GM21529 (cell line): Measurements from ENCODE around the gene HOXB4.

Experiments
- ATAC-seq: cut with Tn5 transposase; IDR thresholded peaks from one replicate; pipeline ENCODE4 v1.9.1; 2021; ENCODE audit not compliant: unreplicated experiment

The HOXB4 gene

DNA sequence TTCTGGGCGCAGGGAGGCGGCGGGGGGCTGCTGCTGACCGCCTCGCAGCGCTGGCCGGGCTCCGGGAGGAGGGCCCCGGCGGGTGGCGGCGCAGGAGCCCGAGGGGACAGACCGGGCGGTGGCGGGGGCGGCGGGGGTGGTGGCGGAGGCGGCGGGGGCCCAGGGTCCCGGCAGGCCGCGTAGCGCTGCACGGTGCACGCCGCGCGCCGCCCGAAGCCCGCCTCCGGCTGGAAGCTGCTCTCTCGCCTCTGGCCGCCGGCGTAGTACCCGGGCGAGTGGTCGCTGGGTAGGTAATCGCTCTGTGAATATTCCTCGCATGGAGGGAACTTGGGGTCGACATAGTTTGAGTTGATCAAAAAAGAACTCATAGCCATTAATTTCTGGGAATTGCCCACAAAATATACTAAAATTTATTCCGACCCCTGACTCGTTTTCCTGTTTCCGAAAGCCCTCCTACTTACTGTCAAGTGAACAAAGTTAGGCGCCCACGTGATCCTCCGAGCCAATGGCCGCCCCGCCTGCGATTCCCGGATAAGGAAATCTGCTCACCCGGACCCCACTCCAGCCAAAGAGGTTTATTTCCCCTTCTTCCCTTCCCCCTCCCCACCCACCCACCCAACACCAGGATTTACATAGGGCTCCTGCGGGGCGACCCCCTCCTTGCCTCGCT lies at the start of gene HOXB4:
Gene HOXB4, minus strand, starts transcription at position 405 of the 670 bp plus-strand sequence. Its CDS starts 31 bp downstream, at position 374.
- peak; percentile 60 for ATAC-seq

- no peak for ATAC-seq
These were observed 49.0 kb upstream of the HOXB4 start for GRCh38 chr17:48627118-48627597.

GRCh38 chr17:48626245-48627117 lies 48.3 kb upstream of the HOXB4 start, which contains the start of gene HOXB9:
Gene HOXB9 (minus strand): TSS chr17:48626358. CDS start chr17:48626269, 89 bp downstream.
- no peak for ATAC-seq

GRCh38 chr17:48625495-48626244 lies 47.5 kb upstream of the HOXB4 start:
- ATAC-seq = no peak

GRCh38 chr17:48624544-48625494 lies 46.7 kb upstream of the HOXB4 start:
- no peak for ATAC-seq

DNA sequence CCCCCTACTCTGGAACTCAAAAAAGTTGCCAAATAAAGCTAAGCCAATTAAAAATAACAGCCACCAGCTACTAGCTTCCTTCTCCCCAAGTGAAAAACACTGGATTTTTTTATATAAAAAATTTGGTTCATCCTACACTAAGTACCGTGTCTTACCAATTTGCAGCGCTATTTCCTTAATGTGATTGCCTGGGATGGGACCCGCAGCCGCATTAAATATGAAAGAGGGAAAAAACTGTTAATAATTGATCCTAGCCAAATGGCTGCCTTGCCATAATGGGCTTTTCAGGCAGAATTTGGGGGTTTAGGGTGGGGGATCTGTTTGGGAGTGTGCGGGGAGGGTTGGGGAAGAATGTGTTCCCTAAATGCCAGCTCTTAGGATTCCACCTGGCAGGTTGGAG lies 46.0 kb upstream of the HOXB4 start:
- ATAC-seq = no peak

DNA sequence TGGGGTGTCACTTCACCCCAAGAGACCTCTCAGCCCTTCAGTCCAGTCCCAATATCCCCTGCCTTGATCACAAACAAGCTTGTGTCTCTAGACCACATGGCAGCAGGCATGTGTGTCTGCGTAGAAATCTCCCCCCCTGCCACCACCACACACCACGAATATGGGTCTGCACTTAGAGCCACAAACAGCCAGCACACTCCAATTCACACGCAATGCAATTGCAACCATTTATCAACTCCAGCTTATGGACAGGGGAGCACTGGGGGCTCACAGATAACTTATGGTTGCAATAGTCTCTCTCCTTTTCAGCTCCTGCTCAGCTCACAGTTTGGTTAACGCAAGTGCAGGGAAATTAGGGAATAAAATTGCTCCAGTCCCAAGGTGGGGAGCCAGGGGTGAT lies 45.4 kb upstream of the HOXB4 start:
- no peak for ATAC-seq

- no peak for ATAC-seq
These were observed 44.7 kb upstream of the HOXB4 start for GRCh38 chr17:48622857-48623256.

DNA sequence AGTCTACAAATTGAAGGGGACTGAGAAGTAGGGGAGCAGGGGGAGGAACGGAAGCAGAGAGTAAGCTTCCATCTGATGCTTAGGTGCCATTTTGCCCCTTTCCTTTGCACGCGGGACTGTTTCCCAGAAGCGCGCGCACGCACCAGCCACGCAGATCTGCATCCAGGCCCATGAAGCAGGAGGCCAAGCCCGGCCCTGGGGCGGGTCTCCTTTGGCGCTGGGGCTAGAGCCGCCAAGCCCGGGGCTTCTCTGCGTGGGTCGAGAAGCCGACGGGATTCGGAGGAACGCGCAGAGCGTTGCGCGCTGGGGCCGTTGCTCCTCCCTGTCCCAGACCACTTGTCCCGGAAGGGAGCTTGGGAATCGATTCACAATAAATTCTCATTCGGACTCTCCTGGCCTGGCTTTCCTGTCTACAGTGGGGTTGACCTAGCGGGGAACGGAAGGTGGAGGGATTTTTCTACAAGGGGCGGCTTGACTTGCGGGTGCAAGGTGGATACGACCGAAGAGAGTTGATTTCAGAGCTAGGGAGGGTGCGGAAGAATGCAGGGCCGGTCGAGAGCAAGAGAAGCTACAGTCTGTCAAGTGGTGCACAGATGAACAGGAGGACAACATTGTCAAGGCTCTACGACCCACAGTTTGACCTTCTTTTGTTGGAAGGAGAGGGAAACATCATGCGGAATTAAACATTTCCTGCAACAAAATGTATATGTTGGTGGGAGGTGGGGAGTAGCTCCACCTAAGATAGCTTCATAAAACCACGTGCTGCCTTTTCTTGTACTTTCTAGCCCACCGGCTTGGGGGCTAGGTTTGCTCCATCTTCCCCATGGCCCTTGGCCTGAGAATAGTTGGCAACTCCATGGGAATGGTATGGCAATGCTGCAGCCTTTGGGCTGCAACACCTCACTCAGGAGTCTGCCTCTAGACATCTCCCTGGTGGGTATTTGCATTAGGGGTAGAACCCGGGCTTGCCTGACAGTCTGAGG lies 43.6 kb upstream of the HOXB4 start:
- no peak for ATAC-seq

DNA sequence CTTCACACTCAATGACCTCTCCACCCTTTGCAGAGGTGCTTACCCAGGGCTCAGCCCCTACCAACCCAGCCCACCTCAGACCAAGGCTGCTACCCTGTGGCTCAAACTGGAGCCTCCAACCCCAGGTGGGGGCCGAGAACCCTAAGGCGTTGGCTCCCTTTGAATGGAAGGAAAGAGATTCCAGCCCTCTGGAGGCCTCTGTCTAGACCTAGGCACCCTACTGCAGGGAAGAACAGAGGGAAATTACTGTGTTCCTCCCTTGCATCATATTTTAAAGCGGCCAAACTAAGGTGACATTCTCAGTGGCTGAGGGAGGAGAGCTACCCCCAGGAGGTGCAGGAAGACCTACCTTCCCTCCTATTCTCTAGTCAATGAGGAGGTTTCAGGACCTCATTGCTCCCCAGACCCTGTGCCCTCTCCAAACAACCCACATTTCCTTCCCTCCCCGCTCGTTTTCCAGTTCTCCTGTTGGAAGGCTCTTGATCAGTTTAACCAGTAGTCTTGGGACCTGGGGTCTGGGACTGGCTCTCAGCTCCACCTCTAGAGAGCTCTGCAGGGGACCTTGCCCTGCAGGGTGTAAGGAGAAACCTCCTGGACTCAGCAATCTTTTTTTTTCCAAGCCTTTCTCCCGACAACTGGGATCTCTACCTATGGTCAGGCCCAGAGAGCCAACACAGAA lies 42.5 kb upstream of the HOXB4 start:
- no peak for ATAC-seq

GRCh38 chr17:48619826-48620449 lies 41.8 kb upstream of the HOXB4 start:
- no peak for ATAC-seq

- ATAC-seq = no peak
These were observed 40.2 kb upstream of the HOXB4 start for GRCh38 chr17:48618256-48618896.

DNA sequence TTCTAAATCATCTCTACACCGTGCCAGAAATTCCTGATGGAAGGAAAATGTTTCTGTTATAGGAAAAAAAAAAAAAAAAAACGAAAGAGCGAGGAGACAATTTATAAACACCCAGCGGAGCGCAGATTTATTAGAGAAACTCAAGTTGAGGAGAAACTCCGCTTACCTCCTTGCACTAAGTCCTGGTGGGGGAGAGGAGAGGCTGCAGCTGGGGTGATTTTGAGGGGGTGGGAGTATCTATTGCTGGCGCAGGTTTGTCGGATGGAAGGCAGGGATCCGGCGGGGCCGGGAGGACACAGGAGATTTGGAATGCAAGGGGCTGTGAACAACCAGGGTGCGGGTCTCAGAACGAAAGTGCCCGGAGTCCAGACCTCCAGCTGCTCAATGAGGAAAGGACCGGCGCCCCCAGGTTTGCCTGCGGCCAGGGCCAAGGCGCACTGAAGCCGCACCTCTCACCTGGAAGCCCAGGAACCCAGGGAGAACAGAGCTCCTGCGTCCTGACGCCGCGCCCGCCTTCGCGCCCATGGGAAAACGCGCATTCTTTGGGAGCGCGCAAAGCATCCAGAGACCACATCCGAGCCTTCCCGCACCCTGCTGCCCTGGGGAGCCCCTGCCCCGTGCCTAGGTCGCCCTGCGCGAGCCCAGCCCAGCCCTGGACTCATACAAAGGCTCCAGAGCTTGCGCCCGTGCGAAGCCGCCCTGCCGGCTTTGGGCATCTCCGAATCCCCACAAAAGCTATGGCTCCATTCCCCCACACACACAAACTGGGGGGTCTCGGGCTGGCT lies 39.5 kb upstream of the HOXB4 start:
- no peak for ATAC-seq

DNA sequence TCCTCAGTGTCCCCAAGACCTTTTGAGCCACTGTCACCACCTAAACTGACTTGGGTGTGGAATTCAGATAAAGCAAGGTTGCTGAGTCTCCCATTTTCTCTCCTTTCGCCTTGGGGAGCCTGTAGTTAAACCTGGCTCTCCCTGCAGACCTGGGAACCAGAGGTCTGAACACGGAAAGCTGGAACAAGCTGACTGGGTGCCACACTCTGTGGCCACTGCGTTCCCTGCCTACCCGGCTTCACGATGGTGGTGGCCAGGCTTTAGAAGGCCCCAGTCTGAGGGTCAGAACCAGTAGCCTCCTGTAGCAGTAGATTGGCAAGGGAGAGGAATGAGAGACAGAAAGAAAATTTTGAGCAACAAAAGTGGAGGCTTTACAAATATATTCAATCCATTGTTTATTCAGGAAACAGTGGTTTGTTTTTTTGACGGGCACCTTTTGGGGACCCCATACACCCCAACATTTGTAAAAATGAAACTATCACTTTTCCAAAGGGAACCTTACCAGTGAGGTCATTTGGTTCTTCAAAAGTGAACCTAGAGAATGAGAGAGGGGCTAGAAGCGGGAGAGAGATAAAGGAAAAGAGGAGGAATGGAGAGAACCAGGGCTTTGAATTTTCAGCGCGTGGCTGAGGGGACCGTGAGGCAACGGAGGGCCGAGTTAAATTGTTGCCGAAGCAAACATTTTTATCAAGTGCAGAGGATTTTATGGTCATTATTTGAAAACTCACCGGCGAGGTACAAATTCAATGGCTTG lies 38.7 kb upstream of the HOXB4 start:
- ATAC-seq = no peak

GRCh38 chr17:48615963-48616716 lies 38.0 kb upstream of the HOXB4 start:
- ATAC-seq = no peak
